Cerebellar cortex (tissue), 1 donor: ENCODE data around the gene STYXL1.
"Not testable (repeated sequence)": the region's sequence is repeated elsewhere in the genome, so short reads cannot be mapped to it uniquely, and the experiment has no call there.

Source experiments
- DNase-seq: peaks from one replicate; pipeline ENCODE4 v3.0.0-alpha.2; 2015; ENCODE audit warnings: low spot score

Gene STYXL1

DNA sequence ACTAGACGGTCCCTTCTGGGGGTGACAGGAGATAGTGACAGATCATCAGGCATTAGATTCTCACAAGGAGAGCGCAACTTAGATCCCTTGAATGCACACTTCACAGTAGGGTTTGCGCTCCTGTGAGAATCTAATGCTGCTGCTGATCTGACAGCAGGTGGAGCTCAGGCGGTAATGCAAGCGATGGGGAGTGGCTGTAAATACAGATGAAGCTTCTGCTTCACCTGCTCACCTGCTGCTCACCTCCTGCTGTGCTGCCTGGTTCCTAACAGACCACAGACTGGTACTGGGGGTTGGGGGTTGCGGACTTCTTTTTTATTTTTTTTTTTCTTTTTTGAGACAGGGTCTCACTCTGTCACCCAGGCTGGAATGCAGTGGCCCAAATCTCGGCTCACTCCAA lies 18.1 kb downstream of the STYXL1 start:
- DNase-seq: not testable (repeated sequence)

DNA sequence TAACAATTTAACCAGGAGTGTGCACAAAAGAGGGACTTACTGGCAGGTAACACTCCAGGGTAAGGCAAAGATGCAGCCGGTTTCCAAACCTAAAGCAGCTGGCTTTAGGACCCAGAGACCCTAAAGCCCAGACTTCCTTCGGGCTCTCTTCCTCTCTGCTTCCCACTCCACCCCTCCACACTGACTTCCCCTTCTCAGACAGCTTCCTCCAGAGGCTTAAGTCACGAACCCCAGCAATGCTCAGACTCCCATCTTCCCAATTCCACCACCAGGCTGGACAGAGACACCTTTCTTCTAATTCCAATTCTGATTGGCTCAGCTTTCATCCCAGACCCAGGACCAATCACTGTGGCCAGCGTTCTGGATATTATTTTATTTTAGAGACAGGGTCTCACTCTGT lies 24.8 kb downstream of the STYXL1 start:
- DNase-seq: no peak

DNA sequence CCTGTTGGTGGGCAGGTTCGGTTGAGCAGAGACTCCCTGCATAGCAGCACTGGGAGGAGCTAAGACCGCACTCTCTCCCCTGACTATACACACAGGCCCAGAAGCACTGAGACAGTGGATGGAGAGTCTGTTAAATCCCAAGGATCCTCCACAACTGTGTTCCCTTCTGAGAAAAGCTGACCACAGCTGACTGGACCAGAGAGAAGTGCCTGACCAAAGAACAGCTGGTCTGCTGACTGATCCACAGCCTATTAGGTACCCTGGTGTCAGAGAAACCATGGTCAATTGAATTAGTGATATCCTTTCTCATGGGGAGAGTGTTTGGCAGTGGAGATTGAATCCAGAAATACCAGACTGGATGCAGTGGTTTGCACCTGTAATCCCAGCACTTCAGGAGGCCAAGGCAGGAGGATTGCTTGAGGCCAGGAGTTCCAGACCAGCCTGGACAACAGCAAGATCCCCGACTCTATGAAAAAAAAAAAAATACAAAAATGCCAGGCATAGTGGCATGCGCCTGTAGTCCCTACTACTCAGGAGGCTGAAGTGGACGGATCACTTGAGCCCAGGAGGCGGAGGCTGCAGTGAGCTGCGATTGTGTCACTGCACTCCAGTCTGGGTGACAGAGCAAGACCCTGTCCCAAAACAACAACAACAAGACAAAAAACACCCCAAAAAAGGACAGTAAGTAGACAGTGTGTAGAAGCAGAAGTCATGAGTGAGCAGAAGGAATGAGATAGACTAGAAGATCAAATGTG lies 25.6 kb downstream of the STYXL1 start:
- no peak for DNase-seq

DNA sequence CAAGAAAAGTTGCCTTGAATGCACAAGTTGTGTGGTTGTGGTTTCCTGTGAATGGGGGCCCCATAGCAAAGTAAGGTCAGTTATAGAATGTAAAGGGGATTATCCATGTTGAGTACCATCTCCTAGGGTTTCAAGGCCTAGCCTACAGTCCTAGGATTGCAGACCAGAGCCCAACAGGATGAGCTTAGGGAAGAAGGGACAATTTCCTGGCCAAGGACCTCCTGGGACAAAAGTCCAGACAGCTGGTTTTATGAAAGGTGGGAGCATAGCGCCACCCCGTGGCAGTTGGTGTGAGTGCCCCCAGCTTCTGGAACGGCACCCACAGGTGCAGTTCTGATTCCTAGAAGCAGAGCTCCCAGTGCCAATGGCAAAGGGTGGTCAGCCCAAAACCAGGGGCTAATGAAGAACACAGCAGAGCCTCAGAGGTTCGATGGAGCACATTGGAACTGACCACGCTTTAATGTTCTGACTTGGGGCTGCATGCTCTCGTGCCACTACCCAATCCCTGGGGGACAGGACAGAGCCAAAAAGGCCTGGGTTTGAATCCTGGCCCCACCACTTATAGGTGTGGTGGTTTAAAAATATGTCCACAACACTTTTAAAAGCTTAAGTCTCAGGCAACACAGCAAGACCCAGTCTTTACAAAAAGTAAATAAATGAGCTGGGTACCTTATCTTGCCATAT lies 27.6 kb downstream of the STYXL1 start:
- DNase-seq: peak; percentile 71

DNA sequence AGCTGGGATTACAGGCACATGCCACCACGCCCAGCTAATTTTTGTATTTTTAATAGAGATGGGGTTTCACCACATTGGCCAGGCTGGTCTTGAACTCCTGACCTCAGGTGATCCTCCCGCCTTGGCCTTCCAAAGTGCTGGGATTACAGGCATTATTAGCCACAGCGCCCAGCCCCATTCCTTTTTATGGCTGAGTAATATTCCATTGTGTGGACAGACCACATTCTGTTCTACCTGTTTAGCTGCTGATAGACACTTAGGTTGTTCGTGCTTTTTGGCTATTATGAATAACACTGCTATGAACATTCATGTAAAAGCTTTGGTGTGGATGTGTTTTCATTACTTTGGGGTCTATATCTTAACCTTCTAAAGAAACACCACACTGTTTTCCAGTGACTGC lies 29.3 kb downstream of the STYXL1 start:
- not testable (repeated sequence) for DNase-seq

DNA sequence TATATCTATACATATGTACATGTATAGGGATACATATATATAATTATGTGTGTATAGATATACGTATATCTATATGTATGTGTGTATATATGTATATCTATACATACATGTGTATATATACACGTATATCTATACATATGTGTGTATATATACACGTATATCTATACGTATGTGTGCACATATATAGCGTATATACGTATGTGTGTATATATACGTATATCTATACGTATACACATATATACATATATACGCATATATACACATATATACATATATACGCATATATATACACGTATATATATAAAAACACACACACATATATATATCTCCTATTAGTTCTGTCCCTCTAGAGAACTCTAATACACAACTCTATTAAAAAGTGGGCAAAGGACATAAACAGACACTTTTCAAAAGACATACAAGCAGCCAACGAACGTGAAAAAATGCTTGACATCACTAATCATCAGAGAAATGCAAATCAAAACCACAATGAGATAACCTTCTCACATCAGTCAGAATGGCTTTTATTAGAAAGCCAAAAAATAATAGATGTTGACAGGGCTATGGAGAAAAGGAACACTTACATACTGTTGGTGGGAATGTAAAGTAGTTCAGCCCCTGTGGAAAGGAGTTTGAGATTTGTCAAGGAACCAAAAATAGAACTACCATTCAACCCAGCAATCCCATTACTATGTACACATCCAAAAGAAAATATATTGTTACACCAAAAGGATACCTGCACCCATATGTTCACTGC lies 31.4 kb downstream of the STYXL1 start:
- no peak for DNase-seq

DNA sequence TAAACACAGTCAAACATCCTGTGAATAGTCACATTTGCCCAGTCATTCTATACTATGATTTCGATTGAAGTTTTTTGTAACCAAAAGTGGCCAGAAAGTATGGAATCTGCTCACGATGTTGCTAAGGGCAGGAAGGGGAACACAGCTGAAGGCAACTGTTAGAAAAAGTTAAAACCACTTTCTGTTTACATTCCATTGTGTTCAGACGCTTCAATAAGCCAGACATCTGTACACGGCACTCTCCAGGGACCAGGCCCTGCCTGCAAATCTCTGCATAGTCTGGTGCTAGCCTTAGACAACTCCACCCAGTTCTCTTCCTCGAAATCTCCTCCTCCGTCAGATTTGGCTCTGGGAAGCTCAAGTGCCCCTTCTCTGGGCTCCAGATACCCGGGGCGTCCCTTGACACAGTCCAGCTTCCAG lies 36.3 kb downstream of the STYXL1 start:
- no peak for DNase-seq

DNA sequence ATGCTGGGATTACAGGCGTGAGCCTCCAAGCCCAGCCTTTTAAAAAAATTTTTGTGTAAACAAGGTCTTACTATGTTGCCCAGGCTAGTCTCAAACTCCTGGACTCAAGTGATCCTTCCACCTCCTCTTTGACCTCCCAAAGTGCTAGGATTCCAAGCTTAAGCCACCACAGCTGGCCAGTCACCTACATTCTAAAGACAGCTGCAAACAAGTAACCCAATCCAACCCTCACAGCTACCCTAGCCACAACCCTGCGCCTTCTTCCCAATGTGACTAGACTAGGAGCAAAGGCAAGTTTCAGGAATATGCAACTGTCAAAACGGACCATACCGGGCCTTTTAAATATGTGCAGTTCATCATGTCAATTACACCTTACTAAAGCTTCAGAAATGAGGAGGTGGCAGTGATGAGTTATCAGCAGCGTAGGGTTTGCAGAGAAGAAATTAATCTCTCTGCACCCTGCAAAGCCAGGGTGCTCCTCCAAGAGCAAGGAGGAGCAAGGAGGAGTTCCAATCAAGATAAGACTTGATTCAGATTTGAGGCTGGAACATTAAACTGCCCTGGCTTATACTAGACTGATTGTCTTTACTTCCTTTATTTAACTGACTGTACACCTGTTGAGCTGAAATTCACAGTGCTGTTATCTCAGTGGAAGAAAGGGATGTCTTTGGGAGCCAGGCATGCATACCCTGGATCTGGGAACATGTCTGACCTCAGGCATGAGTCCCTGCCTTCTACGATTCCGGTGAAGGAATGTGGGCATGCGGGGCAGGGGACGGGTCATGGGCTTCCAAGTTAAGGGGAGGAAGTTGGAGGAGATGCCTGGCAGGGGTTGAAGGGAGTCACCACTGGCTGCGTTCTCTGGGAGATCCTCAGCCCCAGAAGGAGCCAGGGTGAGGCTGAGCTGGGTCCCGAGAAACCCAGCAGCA lies 37.9 kb downstream of the STYXL1 start:
- no peak for DNase-seq

DNA sequence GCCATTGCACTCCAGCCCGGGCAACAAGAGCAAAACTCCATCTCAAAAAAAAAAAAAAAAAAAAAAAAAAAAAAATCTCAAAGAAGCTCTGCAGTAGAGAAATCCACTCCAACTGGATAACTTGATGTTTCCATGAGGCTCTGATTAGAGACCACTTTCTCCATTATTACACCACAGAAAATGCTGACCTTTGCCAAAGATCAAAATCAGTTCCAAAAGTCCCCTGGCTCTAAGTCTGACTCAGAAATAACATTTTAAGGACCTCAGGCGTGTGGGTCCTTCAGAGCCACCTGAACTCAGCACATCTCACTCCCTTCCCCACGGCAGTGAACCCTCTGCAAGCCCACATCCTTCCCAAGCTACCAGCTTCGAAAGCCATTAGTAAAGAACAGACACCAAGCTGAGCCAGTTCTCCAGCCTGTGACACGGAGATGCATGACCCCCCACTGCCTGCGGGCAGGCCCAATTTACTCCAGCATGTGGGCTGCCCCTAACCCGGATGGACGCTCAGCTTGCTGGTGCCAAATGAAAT lies 39.6 kb downstream of the STYXL1 start:
- no peak for DNase-seq

DNA sequence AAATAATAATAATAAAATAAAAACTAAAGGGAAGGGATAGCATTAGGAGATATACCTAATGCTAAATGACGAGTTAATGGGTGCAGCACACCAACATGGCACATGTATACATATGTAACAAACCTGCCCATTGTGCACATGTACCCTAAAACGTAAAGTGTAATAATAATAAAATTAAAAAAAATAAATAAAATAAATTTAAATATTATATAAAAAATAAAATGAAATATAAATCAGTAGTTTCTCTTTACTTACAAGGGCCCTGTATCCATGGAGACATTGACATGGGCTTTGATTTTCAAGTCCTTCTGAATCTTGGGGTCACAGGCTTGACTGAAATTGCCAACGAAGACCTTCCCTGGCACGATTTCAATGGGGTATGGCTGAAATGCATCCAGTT lies 42.8 kb downstream of the STYXL1 start:
- not testable (repeated sequence) for DNase-seq

DNA sequence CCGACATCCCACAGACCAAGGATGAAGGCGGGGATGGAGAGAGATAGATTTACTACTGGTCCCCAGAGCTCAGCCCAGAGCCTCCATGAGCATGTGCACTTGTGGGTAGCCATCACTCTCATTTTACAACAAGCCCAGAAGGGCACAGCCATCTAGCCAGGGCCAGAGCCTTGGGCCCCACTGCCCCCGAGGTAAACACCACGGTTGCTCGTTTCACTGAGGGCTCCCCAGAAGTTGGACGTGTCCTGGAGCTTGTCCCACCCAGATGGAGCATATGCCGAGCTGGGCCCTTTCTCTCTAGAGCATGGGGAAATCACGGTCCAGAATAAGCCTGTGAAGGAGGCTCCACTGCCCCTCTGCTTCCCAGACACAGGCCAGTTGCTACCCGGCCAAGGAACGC lies 44.4 kb downstream of the STYXL1 start:
- DNase-seq: no peak

DNA sequence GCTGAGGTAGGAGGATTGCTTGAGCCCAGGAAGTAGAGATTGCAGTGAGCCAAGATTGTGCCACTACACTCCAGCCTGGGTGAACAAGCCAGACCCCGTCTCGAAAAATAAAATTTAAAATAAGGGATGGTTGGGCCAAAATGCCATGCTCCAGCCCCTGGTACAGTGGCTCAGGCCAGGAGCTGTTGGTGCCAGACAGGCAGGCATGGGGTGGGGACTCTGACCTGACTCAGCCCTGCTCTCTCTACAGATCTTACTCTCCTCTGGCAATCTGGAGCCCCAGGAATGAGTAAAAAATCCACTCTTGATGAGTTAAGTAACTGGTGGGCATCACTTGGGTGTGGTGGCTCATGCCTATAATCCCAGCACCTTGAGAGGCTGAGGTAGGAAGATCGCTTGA lies 45.0 kb downstream of the STYXL1 start:
- DNase-seq: no peak

DNA sequence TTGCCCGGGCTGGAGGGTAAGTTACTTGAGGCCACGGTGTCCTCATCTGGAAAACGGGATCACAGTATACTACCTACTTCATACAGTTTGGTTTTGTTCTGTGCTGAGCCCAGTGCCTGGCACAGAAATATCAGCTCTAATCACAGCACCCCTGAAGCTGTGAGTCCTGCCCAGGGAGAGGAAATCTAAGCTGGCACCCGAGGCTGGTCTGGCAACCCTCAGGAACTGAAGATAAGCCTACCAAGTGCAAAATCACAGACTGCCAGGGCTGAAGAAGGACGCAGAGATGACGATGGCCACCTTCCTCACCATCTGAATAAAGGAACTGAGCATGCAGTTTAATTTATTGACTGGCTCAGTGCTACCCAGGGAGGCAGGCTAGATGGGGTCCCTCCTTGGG lies 45.7 kb downstream of the STYXL1 start:
- no peak for DNase-seq

DNA sequence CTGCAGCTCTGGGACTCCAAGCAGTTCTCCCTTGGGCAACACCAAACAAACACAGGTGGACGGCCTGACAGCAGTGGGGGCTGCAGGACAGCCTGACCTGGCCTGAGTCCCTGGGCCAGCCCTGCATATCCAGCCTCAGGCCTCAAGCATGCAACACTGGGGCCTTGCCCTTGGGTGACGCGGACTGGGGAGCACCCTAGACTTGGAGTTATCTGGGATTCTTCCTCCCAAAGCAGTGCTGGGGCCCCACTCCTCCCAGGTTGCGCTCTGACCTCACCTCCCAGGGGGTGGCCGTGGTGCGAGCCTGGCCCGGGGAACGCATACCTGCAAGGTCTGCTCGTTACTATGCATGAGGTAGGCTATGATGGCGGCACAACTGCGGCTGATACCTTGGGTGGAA lies 47.2 kb downstream of the STYXL1 start:
- no peak for DNase-seq

DNA sequence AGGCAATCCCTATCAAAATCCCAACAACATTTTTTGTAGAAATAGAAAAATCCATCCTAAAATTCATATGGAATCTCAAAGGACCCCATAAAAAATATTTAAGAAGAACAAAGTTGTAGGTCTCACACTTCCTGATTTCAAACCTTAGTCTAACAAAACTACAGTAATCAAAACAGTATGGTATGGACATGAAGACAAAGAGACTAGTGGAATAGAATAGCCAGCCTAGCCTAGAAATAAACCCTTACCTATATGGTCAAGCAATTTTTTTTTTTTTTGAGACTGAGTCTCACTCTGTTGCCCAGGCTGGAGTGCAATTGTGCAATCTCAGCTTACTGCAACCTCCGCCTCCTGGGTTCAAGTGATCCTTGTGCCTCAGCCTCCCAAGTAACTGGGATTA lies 49.8 kb downstream of the STYXL1 start:
- no peak for DNase-seq

DNA sequence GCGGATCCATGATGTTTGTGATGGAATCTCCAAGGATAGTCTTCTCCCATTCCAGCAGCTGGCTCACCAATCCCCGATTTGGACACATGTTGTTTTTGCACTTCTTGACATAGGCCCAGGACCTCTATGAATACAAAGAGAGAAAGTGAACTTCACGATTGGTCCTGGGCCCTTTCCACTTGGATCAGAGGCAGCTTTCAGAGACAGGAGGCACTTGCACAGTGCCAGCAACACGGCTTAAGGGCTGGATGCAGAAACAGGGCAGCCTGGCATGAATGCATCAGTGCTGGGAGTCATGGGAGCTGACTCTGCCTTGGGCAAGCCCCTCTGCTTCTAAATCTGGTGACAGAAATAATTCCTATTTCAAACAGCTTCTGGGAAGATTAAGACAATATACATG lies 51.3 kb downstream of the STYXL1 start:
- DNase-seq: no peak

DNA sequence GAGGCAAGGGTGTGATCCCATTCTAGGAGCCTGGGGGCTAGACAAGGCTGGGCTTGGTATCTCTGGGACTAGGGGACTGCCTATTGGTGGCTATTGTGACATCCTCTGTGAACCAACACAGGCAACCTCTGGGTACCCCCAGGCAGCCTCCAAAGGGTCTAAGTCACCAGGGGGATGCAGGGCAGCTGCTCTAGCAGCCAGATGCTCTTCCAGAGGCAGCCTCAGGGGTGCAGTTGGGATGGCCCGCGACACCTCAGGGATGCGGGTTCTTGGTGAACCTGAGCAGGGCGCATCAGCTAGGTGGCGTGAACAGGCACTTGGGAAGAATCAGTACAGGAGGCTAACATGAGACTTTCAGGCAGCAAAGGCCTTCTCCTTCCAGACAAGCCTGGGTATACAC lies 51.8 kb downstream of the STYXL1 start:
- no peak for DNase-seq

DNA sequence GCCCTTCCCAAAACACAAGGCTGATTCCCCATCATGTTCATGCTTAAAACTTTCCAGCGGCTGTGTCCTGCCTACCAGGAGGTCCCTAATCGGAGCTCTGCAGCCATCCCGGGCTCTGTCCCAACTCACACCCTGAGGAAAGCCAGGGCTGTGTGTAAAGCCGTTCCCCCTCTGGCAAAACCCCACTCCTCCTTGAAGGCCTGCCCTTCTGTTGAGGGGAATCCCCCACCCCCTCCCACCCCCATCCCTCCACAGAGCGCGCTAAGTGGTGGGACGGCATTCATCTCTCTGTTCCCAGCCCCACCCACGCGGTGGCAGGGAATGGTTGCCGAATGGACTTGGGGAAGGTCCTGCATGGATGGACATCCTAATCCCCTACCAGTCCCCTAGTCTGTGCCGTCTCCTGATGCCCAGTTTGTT lies 52.7 kb downstream of the STYXL1 start:
- no peak for DNase-seq

DNA sequence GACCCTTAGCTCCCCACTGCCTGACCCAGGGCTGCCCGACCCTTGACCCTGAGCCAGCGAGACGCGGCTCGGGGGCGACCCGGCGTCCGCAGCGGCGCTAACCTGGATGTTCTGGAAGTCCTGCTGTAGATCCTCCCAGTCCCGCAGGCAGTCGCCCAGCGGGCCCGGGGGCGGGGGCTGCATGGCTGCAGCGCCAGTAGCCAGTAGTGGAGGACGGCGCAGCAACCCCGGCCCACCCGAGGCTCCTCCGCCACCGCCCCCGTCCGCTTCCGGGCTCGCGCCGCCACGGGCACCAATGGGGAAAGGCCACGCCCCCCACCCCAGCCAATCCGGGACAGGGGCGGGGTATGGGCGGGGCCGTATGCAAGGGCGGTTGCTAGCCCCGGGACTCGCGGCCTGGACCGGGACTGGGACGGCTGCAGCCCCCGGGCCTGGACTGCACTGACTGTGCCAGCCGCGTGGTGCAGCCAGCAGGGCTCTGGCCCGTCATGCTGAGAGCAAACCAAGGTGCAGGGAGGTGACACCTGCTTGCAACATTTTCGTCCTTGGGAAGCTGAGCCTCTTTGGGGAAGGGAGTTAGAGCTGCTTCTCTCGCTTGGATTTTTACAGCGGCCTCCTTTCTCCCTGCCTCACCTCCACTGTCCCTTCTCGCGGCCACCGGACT lies 53.3 kb downstream of the STYXL1 start, which contains the start of gene TMEM120A:
TMEM120A (minus strand) TSS at position 208 of the 664 bp plus-strand sequence; CDS start at position 183, 25 bp downstream.
- peak; percentile 88 for DNase-seq

DNA sequence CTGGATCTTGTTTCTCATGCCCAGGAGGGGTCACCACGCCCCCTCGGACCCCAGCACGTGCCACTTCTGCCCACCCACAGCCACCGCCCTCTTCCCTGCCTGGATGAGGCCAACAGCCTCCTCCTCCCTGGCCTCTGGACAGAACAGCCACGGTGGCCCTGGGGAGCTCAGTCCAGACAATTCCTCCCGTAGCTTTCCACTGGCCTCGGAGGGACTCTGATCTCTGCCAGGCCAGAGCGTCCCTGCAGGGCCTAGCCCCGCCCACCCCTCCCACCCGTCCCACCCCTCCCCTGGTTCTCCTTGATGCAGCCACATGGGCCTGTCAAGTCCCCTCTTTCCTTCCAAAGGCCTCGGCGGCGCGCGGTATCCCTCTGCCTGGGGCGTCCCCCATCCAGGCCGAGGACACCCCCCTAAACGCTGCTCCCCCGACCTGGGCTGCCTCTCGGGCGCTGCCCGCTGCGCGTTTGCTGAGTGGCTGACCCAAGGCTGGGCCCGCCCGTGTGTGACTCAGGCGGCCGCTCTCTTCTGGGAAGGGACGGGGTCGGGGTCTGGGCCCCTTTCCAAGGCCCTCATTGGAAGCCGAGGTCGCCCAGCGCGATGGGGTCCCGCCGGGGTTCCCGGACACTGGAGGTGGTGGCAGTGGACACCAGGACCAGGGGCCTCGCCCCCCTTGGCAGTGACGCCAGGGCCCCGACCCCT lies 54.0 kb downstream of the STYXL1 start:
- peak; percentile 43 for DNase-seq
